IMR-90 (cell line): Measurements from ENCODE around the gene MYOC. TPM values are rescaled to one million over a fixed set of nuclear protein-coding genes. Genes with fewer than 3 reads are reported as not detected.
"Not testable (repeated sequence)": the region's sequence is repeated elsewhere in the genome, so short reads cannot be mapped to it uniquely, and the experiment has no call there.

Experiments
- ATAC-seq: fragments of 200-7000 bp; cut with Tn5 transposase; 2 replicates; pipeline ENCODE4 v1.9.1; 2020; ENCODE audit warnings: low read depth, mild to moderate bottlenecking, moderate library complexity
- BruUV-seq: library from RNA; stranded (reverse); fragments of 400-500 nt; replicated peaks from 2 replicates; lab custom pipeline; 2021; lab: Mats Ljungman, UMichigan
- CTCF ChIA-PET: fragments of 300-600 bp; formaldehyde crosslinking; extraction: SDS; loops from one replicate; lab custom pipeline; 2021; ENCODE audit warnings: antibody characterized with exemption; lab: Yijun Ruan, JAX
- POLR2A ChIA-PET: fragments of 300-600 bp; sonication (Branson Sonifier 250); formaldehyde crosslinking; loops from one replicate; lab custom pipeline; 2022; ENCODE audit warnings: antibody characterized with exemption; ENCODE audit not compliant: unreplicated experiment; lab: Charles Lee
- DNase-seq: peaks from one replicate; pipeline ENCODE4 v3.0.0; 2013
- H2AFZ ChIP-seq: replicated peaks from 2 replicates; pipeline ENCODE3; 2013; ENCODE audit warnings: low read length, mild to moderate bottlenecking; ENCODE audit not compliant: poor library complexity
- H2AK5ac ChIP-seq: 2 replicates; pipeline ENCODE4 v1.6.1; 2013; ENCODE audit warnings: low read depth, low read length, inconsistent platforms
- H2AK9ac ChIP-seq: replicated peaks from 2 replicates; pipeline ENCODE3; 2013; ENCODE audit warnings: mild to moderate bottlenecking, low read depth, low read length, moderate library complexity; ENCODE audit not compliant: poor library complexity
- H2BK120ac ChIP-seq: 2 replicates; pipeline ENCODE4 v1.6.1; 2013; ENCODE audit warnings: low read depth, low read length, inconsistent platforms
- H2BK15ac ChIP-seq: 3 replicates; pipeline ENCODE4 v1.6.1; 2013; ENCODE audit warnings: low read depth, low read length, inconsistent platforms
- H2BK20ac ChIP-seq: 2 replicates; pipeline ENCODE4 v1.6.1; 2013; ENCODE audit warnings: low read depth, mild to moderate bottlenecking, inconsistent platforms, low read length, moderate library complexity
- H2BK5ac ChIP-seq: 2 replicates; pipeline ENCODE4 v1.6.1; 2013; ENCODE audit warnings: mild to moderate bottlenecking, low read depth, low read length, inconsistent platforms; ENCODE audit not compliant: poor library complexity, severe bottlenecking
- H3K14ac ChIP-seq: replicated peaks from 2 replicates; pipeline ENCODE4 v1.6.1; 2013; ENCODE audit warnings: low read depth, low read length, inconsistent platforms
- H3K18ac ChIP-seq: 2 replicates; pipeline ENCODE4 v1.6.1; 2013; ENCODE audit warnings: low read depth, low read length, control low read depth
- H3K23ac ChIP-seq: 2 replicates; pipeline ENCODE4 v1.6.1; 2013; ENCODE audit warnings: low read depth, low read length, inconsistent platforms
- H3K27ac ChIP-seq: 2 replicates; pipeline ENCODE4 v1.5.1; 2013; ENCODE audit warnings: mild to moderate bottlenecking, control low read depth, low read length; ENCODE audit not compliant: insufficient read depth
- H3K27me3 ChIP-seq: 2 replicates; pipeline ENCODE4 v1.6.1; 2013; ENCODE audit warnings: low read length; ENCODE audit not compliant: control insufficient read depth, insufficient read depth
- H3K36me3 ChIP-seq: 2 replicates; pipeline ENCODE4 v1.6.1; 2013; ENCODE audit warnings: low read length, mixed read lengths; ENCODE audit not compliant: control insufficient read depth, insufficient read depth
- H3K4ac ChIP-seq: 2 replicates; pipeline ENCODE4 v1.6.1; 2013; ENCODE audit warnings: low read depth, low read length, inconsistent platforms
- H3K4me1 ChIP-seq: 2 replicates; pipeline ENCODE4 v1.6.1; 2013; ENCODE audit warnings: low read length, mixed read lengths; ENCODE audit not compliant: control insufficient read depth, insufficient read depth
- H3K4me2 ChIP-seq: 2 replicates; pipeline ENCODE4 v1.6.1; 2013; ENCODE audit warnings: low read depth, mild to moderate bottlenecking, control low read depth, low read length, moderate library complexity
- H3K4me3 ChIP-seq: 2 replicates; pipeline ENCODE4 v1.5.1; 2013; ENCODE audit warnings: low read depth, mild to moderate bottlenecking, control low read depth, low read length, moderate library complexity; ENCODE audit not compliant: insufficient read depth
- H3K56ac ChIP-seq: 2 replicates; pipeline ENCODE4 v1.6.1; 2013; ENCODE audit warnings: low read length, inconsistent platforms; ENCODE audit not compliant: insufficient read depth; ENCODE audit errors: extremely low read depth
- H3K79me1 ChIP-seq, 2 experiments: 2 replicates each; pipeline ENCODE4 v1.6.1; 2013; ENCODE audit warnings: low read length in 2 of 2, inconsistent platforms in 1 of 2, low read depth in 1 of 2
- H3K9ac ChIP-seq: 2 replicates; pipeline ENCODE4 v1.6.1; 2013; ENCODE audit warnings: low read depth, low read length, control low read depth
- H3K9me1 ChIP-seq: 2 replicates; pipeline ENCODE4 v1.6.1; 2013; ENCODE audit warnings: low read length, inconsistent platforms; ENCODE audit not compliant: insufficient read depth
- H3K9me3 ChIP-seq: 2 replicates; pipeline ENCODE4 v1.6.1; 2013; ENCODE audit warnings: low read length; ENCODE audit not compliant: control insufficient read depth, insufficient read depth
- H4K20me1 ChIP-seq: 2 replicates; pipeline ENCODE4 v1.6.1; 2013; ENCODE audit warnings: low read length, inconsistent platforms; ENCODE audit not compliant: insufficient read depth
- H4K5ac ChIP-seq: 2 replicates; pipeline ENCODE4 v1.6.1; 2013; ENCODE audit warnings: mild to moderate bottlenecking, low read depth, low read length, control low read depth
- H4K8ac ChIP-seq, 2 experiments: 2 replicates each; pipeline ENCODE4 v1.6.1; 2013; ENCODE audit warnings: low read depth in 2 of 2, low read length in 2 of 2, control low read depth in 1 of 2, inconsistent platforms in 1 of 2
- H4K91ac ChIP-seq: 2 replicates; pipeline ENCODE4 v1.6.1; 2013; ENCODE audit warnings: low read depth, low read length, inconsistent platforms; ENCODE audit not compliant: insufficient read depth
- WGBS, 2 experiments: methylation state at CpG; one replicate each; pipeline versions ENCODE4 v1.1.5 to v1.1.7; 2013; ENCODE audit warnings: missing lambda C conversion rate in 2 of 2; ENCODE audit not compliant: insufficient read length in 1 of 2; ENCODE audit errors: extremely low coverage in 2 of 2; 5-methylcytosine and 5-hydroxymethylcytosine counted together
- dilution Hi-C: fragments of 300-500 bp; cut with HindIII; formaldehyde crosslinking; loops from one replicate; pipeline ENCODE4 v1.14.3; 2018; ENCODE audit warnings: low sequenced_read_pairs; ENCODE audit not compliant: unreplicated experiment
- in situ Hi-C: fragments of 300-500 bp; cut with MboI; formaldehyde crosslinking; loops from 3 replicates; pipeline ENCODE4 v1.14.3; 2019; ENCODE audit warnings: low sequenced_read_pairs, inconsistent platforms, mixed read lengths
- intact Hi-C: fragments of 100-400 bp; cut with micrococcal nuclease; formaldehyde crosslinking; loops from 2 replicates; pipeline ENCODE4 v1.10.0; 2022
- polyA plus RNA-seq, 3 experiments: library from polyadenylated mRNA; depleted of rRNA; stranded (reverse); fragments of >200 nt; gene quantifications; 2 replicates each; pipeline ENCODE4 v1.2.3, GENCODE V29; 2012; ENCODE audit warnings: low replicate concordance in 1 of 3
- total RNA-seq: library from RNA; depleted of rRNA; stranded (reverse); fragments of >200 nt; gene quantifications from 2 replicates; pipeline ENCODE4 v1.2.3, GENCODE V29; 2012

Gene MYOC
- total and polyA plus RNA-seq, 2 of the 4 experiments (the other 2 are of a cell fraction), result not detected

- H2BK15ac ChIP-seq, BruUV-seq, ATAC-seq, H3K23ac ChIP-seq, H4K5ac ChIP-seq, H3K4me3 ChIP-seq, H3K9me3 ChIP-seq, H3K4me1 ChIP-seq, H3K14ac ChIP-seq, H3K56ac ChIP-seq, H4K8ac ChIP-seq, H2BK5ac ChIP-seq, H3K27me3 ChIP-seq, H2AK9ac ChIP-seq, H3K9me1 ChIP-seq, H2AK5ac ChIP-seq, H3K27ac ChIP-seq, POLR2A ChIA-PET, H2BK120ac ChIP-seq, CTCF ChIA-PET, dilution Hi-C loops, DNase-seq, H4K91ac ChIP-seq, H3K79me1 ChIP-seq, in situ Hi-C loops, H3K4me2 ChIP-seq, intact Hi-C loops, H4K20me1 ChIP-seq, H3K9ac ChIP-seq, H3K36me3 ChIP-seq, H3K4ac ChIP-seq, H2AFZ ChIP-seq, H2BK20ac ChIP-seq, H3K18ac ChIP-seq: not testable (repeated sequence)
- 95% methylated on average over 4 of the region's 14 CpGs; no CpG with 5 or more reads in 1 of the 2 experiments for WGBS, 2 experiments
Measured at GRCh38 chr1:171695772-171696171, 43.3 kb upstream of the MYOC start.

DNA sequence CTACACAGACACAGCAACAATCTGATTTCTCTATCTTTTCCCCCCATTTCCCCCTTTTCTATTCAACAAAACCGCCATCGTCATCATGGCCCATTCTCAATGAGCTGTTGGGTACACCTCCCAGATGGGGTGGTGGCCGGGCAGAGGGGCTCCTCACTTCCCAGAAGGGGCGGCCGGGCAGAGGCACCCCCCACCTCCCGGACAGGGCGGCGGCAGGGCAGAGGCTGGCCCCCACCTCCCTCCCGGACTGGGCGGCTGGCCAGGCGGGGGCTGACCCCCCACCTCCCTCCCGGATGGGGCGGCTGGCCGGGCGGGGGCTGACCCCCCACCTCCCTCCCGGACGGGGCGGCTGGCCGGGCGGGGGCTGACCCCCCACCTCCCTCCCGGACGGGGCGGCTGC lies 41.1 kb upstream of the MYOC start:
- DNase-seq, H4K91ac ChIP-seq, H3K4me3 ChIP-seq, H3K4ac ChIP-seq, H4K5ac ChIP-seq, H3K79me1 ChIP-seq, dilution Hi-C loops, in situ Hi-C loops, H2AFZ ChIP-seq, H3K18ac ChIP-seq, POLR2A ChIA-PET, BruUV-seq, H3K27me3 ChIP-seq, H3K27ac ChIP-seq, H3K9me3 ChIP-seq, H3K36me3 ChIP-seq, H3K14ac ChIP-seq, H2BK20ac ChIP-seq, H2AK9ac ChIP-seq, H2BK15ac ChIP-seq, H3K23ac ChIP-seq, H3K4me2 ChIP-seq, H2BK5ac ChIP-seq, H3K9ac ChIP-seq, H3K56ac ChIP-seq, ATAC-seq, H3K9me1 ChIP-seq, H2AK5ac ChIP-seq, intact Hi-C loops, CTCF ChIA-PET, H4K8ac ChIP-seq, H3K4me1 ChIP-seq, H2BK120ac ChIP-seq, H4K20me1 ChIP-seq: not testable (repeated sequence)
- 93% methylated on average over 3 of the region's 23 CpGs; no CpG with 5 or more reads in 1 of the 2 experiments for WGBS, 2 experiments
